SIG-M5 treated with dmso at 0.1 percent for 504 hours (cell line): ENCODE results near the gene MAOB.
"Not testable (repeated sequence)": the region's sequence is repeated elsewhere in the genome, so short reads cannot be mapped to it uniquely, and the experiment has no call there.

ENCODE experiments used
- DNase-seq: peaks from one replicate; lab custom pipeline; 2025; ENCODE audit not compliant: unreplicated experiment; lab: John Stamatoyannopoulos, UW

The MAOB gene

GRCh38 chrX:43758044-43758443 is 124.2 kb downstream of the MAOB start:
- no peak for DNase-seq

GRCh38 chrX:43756076-43756475 is 126.2 kb downstream of the MAOB start:
- no peak for DNase-seq

- no peak for DNase-seq
These were observed 128.6 kb downstream of the MAOB start for GRCh38 chrX:43753637-43754036.

- DNase-seq = peak; percentile 58
These were observed 132.0 kb downstream of the MAOB start for GRCh38 chrX:43750248-43750676.

GRCh38 chrX:43747476-43747875 is 134.8 kb downstream of the MAOB start:
- no peak for DNase-seq

GRCh38 chrX:43745938-43746721 is 136.1 kb downstream of the MAOB start:
- no peak for DNase-seq

GRCh38 chrX:43744284-43744683 is 138.0 kb downstream of the MAOB start:
- DNase-seq = no peak

GRCh38 chrX:43743100-43743822 is 139.0 kb downstream of the MAOB start:
- DNase-seq = no peak

- peak; percentile 1 for DNase-seq
These were observed 140.2 kb downstream of the MAOB start for GRCh38 chrX:43741843-43742573.

GRCh38 chrX:43735957-43736356 is 146.3 kb downstream of the MAOB start:
- no peak for DNase-seq

- DNase-seq = no peak
These were observed 146.7 kb downstream of the MAOB start for GRCh38 chrX:43735534-43735933.

GRCh38 chrX:43734444-43734843 is 147.8 kb downstream of the MAOB start:
- DNase-seq = no peak

- DNase-seq = no peak
These were observed 148.6 kb downstream of the MAOB start for GRCh38 chrX:43733699-43734098.

GRCh38 chrX:43731086-43731485 is 151.2 kb downstream of the MAOB start:
- no peak for DNase-seq

GRCh38 chrX:43728966-43729365 is 153.3 kb downstream of the MAOB start:
- no peak for DNase-seq

GRCh38 chrX:43728002-43728401 is 154.2 kb downstream of the MAOB start:
- no peak for DNase-seq

- not testable (repeated sequence) for DNase-seq
These were observed 155.0 kb downstream of the MAOB start for GRCh38 chrX:43727254-43727653.

GRCh38 chrX:43725227-43725626 is 157.0 kb downstream of the MAOB start:
- DNase-seq = not testable (repeated sequence)

- DNase-seq = no peak
These were observed 161.3 kb downstream of the MAOB start for GRCh38 chrX:43720961-43721360.

- DNase-seq = no peak
These were observed 162.2 kb downstream of the MAOB start for GRCh38 chrX:43720082-43720481.

GRCh38 chrX:43718956-43719355 is 163.3 kb downstream of the MAOB start:
- DNase-seq = no peak

GRCh38 chrX:43718546-43718945 is 163.7 kb downstream of the MAOB start:
- DNase-seq = no peak
